ENCODE measurements around the gene PCNP.
"Not testable (repeated sequence)": the region's sequence is repeated elsewhere in the genome, so short reads cannot be mapped to it uniquely, and the experiment has no call there.

Gene PCNP, protein sequence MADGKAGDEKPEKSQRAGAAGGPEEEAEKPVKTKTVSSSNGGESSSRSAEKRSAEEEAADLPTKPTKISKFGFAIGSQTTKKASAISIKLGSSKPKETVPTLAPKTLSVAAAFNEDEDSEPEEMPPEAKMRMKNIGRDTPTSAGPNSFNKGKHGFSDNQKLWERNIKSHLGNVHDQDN

DNA sequence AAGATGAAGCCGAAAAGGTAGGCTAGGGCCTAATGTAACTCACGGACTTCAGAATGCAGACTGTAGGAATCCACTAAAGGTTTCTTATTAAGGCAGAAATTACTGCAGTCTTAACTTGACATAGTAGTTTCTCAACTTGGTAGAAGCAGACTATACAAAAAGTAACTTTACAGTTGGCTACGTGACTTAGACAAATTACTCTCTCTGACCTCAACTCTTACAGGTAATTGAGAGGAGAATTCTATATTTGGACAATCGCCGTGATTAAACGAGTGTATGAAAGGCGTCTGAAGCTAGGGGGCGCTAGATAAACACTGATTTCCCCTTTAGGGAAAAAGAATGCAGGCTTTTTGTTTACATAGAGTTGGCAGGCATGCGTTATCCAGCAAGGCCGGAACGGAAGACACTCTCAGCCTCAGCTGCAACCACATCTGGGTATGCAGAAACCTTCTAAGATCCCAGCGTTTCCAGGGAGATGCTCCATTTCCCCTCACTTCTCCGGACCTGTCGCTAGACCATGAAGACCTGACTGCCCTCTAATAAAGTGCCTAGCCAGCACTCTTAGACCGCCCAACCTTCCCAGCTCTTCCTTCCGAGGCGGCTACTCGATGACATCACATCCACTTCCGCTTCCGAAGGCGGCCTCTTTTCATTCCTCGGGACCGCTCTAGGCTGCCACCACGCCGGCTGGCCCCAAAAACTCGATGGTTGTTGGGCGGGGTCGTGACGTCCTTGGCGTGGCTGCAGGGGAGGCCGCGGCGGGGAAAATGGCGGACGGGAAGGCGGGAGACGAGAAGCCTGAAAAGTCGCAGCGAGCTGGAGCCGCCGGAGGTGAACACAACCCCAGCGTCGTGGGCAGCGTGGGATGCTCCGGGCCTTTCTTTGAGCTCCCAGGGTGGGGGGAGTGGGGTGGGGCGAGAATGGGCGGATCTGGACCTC, at the start of gene PCNP:
PCNP (plus strand) TSS at position 732 of the 939 bp plus-strand sequence; CDS start at position 768, 36 bp downstream.
- peak; percentile 99 for DNase-seq

- no peak for DNase-seq
Measured at GRCh38 chr3:101527441-101527840, 46.5 kb upstream of the PCNP start.

DNA sequence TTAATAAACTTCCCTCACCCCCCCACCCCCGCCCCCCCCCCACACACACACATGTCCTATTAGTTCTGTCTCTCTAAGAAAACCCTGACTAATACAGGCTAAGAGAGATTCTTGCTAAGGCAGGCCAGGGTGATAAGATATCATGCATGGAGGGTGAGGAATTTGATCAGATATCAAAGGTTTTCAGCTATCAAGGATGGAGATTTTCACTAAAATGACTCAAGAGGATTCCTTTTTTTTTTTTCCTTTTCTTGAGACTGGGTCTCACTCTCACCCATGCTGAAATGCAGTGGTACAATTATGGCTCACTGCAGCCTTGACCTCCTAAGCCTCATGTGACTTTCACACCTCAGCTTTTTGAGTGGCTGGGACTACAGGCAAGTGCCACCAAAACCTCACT, 46.1 kb upstream of the PCNP start:
- DNase-seq, result no peak

DNA sequence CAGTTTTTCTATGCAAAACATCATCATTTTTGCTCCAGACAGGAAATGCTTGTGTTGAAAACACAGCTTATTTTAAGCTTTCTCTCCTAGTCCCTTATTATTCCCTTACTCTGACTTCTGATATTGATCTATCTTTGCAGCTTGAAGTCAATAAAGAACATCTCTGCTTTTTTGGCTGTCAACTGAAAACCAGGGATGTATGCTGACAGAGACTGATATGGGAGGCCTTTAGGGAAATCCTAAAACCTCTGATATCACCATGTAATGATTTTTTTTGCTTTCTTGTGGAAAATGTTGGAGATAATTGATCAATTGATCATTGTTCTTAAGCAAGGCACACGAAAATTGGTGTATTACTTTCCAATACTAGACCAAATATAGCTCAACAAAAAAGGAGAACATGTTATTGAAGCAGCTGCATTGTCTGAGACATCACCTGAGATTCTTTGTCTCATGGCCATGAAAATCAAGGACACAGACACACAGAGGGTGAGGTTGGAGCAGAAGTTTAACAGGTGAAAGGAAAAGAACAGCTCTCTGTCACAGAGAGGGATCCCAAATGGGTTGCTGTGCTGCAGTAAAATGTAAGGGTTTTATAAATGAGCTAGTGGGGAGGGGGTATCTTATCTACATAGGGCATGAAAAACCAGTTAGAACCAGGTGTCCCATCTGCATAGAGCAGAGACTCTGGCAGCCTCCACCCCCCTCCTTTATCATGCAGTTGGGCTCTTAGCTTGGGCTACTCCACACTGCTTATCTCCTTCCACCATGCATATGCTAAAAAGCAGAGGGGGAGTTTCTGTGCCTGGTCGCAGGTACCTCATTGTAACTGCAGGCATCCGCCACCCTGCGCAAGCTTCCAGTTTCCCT, 43.9 kb upstream of the PCNP start:
- no peak for DNase-seq

DNA sequence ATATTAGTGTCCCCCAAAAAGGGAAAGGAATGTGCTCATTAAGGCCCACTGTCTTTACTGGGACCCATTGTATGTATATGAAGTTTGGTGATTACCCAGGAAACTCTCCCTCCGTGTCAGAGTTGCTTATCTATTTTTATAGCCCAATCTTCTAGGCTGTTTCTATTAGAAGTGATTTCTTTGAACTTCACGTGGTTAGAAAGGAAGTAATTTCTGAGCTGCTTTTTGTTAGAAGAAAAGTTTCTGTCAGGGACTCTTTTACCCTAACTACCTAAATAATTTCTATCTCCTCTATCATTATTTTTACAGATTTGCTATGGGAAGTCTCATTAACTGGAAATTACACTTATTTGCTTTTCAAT, 43.3 kb upstream of the PCNP start:
- DNase-seq, result no peak

- no peak for DNase-seq
Measured at GRCh38 chr3:101531473-101532086, 42.4 kb upstream of the PCNP start.

DNA sequence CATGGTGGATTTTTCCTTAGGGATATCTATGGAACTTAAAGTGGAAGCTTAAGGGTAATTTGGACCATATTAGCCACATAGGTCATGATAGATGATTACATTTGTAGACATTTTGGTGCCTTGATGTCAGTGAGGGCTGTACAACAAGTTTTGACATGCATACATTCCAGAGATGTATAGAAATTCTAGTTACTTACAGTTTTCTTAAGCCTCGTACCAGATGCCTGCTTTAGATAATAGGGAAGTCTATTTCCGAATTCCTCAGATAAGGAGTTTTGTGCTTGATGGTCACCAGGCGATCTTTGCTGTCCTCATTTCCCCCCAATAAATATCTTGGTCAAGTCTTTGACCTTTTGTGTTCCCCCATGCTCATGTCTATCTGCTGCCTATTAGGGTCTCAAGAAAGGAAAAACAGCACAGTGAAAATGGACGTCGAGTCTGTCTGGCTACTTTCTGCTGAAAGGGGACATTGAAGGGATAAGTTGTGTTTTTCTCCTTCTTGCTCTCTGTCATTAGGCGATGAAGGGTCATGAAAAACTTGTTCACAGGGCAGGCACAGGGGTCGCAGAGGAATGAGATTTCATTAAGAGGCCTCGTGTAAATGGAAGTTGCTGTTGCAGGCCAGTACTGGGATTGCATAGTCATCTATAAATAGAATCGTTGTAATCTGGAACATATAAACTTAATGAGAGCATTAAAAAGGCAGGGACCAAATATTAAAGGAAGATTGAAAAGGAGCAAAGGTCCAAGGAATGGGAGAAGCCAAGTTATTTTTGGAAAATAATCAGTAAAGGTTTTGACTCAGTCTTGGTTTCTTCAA, 41.0 kb upstream of the PCNP start:
- DNase-seq, result no peak

GRCh38 chr3:101533603-101533968, 40.4 kb upstream of the PCNP start:
- DNase-seq, result no peak

DNA sequence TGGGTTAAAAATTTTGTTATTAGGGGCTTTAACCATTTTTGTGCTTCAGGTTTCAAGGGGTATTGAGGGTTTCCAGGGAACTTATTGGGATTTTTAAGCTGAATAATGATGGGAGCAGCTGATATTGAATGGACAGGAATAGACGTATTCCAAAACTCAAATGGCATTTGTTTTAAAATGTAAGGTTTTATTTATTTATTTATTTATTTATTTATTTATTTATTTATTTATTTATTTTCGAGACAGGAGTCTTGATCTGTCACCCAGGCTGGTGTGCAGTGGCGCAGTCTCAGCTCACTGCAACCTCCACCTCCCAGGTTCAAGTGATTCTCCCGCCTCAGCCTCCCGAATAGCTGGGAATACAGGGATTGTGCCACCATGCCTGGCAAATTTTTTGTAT, 38.8 kb upstream of the PCNP start:
- DNase-seq, result no peak

- no peak for DNase-seq
Measured at GRCh38 chr3:101536266-101536665, 37.7 kb upstream of the PCNP start.

- DNase-seq, result not testable (repeated sequence)
Measured at GRCh38 chr3:101536955-101537354, 37.0 kb upstream of the PCNP start.

- DNase-seq, result no peak
Measured at GRCh38 chr3:101542957-101543356, 31.0 kb upstream of the PCNP start.

GRCh38 chr3:101544161-101544850, 29.7 kb upstream of the PCNP start:
- no peak for DNase-seq

GRCh38 chr3:101548527-101549105, 25.4 kb upstream of the PCNP start:
- no peak for DNase-seq

DNA sequence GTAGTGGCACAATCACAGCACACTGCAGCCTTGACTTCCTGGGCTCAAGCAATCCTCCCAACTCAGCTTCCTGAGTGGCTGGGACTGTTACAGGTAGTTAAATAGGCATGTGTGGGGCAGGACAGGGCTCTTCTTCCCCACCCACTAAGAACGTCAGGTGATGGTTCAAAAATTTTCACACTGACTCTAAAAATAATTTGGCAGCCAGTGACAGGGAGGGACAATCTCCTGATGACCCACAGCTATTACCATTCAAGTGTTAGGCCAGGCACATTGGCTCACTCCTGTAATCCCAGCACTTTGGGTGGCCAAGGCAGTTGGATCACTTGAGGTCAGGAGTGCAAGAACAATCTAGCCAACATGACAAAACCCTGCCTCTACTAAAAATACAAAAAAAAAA, 24.5 kb upstream of the PCNP start:
- DNase-seq, result no peak

DNA sequence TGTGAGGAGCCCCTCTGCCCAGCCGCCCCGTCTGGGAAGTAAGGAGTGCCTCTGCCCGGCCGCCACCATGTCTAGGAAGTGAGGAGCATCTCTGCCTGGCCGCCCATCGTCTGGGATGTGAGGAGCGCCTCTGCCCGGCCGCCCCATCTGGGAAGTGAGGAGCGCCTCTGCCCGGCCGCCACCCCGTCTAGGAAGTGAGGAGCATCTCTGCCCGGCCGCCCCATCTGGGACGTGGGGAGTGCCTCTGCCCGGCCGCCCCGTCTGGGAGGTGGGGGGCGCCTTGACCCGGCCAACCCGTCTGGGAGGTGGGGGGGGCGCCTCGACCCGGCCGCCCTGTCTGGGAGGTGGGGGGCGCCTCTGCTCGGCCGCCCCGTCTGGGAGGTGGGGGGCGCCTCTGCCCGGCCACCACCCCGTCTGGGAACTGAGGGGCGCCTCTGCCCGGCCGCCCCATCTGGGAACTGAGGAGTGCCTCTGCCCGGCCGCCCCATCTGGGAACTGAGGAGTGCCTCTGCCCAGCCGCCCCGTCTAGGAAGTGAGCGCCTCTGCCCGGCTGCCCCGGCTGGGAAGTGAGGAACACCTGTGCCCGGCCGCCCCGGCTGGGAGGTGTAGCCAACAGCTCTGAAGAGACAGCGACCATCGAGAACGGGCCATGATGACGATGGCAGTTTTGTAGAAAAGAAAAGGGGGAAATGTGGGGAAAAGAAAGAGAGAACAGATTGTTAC, 22.5 kb upstream of the PCNP start:
- DNase-seq, result not testable (repeated sequence)

DNA sequence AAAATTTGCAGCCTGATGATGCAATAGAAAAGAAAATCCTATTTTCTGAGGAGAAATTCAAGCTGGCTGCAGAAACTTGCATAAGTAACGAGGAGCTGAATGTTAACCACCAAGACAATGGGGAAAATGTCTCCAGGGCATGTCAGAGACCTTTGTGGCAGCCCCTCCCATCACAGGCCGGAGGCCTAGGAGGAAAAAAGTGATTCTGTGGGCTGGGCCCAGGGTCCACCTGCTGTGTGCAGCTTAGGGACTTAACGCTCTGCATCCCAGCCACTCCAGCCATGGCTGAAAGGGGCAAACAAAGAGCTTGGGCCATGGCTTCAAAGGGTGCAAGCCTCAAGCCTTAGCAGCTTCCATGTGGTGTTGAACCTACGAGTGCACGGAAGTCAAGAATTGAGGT, 20.6 kb upstream of the PCNP start:
- not testable (repeated sequence) for DNase-seq

GRCh38 chr3:101556064-101556463, 17.9 kb upstream of the PCNP start:
- no peak for DNase-seq

DNA sequence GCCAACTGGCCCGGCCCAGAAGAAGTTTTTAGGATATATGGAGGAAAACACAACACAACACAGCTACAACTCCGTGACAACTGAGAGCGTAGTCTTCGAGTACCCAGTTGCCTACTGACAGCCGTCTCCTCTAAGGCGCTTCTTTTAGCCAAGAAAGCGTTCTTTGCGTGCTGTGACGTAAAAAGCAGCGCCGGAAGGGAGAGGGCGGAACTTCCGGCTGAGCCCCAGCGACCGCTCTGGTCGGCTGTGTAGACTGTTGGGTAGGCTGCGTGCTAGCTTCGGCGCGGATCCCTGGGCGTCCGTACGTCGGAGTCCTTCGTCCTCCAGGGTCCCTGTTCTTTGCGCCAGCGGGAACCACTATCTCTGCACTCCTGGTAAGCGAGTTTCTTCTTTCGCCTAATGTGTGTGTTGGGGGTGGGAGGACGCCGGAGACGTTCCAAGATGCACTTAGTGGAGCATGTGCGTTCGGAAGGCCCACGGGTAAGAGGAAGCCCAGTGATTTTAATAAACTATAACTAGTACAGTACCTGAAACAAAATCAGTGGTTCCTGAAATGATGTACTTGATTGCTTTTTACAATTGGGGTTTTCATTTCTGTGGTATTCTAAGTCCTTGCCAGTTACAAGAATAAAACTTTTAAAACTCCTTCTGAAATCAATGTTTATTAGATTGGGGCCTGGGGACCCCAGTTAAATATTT, 12.2 kb upstream of the PCNP start, which contains the start of gene TRMT10C:
TRMT10C (plus strand) TSS at position 239 of the 699 bp plus-strand sequence. CDS start 2,914 bp downstream, outside the sequence.
- DNase-seq, result peak; percentile 88
